Type B pancreatic cell (in vitro differentiated cells): ENCODE data around the gene PAK5. TPM values are rescaled to one million over a fixed set of nuclear protein-coding genes. Genes with fewer than 3 reads are reported as not detected.

Source experiments
- DNase-seq: peaks from one replicate; pipeline ENCODE4 v3.0.0; 2021; ENCODE audit warnings: mixed read lengths; ENCODE audit not compliant: unreplicated experiment; ENCODE audit errors: extremely low spot score
- H3K27ac Mint-ChIP-seq: 2 replicates; pipeline ENCODE4 v1.8.0; 2021; ENCODE audit warnings: mild to moderate bottlenecking, mixed read lengths
- H3K27me3 Mint-ChIP-seq: 2 replicates; pipeline ENCODE4 v1.8.0; 2021; ENCODE audit warnings: mixed read lengths
- H3K36me3 Mint-ChIP-seq: 2 replicates; pipeline ENCODE4 v1.8.0; 2021; ENCODE audit warnings: mixed read lengths
- H3K4me1 Mint-ChIP-seq: one replicate; pipeline ENCODE4 v1.8.0; 2021; ENCODE audit warnings: mixed read lengths; ENCODE audit not compliant: unreplicated experiment
- H3K4me3 Mint-ChIP-seq: 2 replicates; pipeline ENCODE4 v1.8.0; 2021; ENCODE audit warnings: mild to moderate bottlenecking, mixed read lengths
- H3K9me3 Mint-ChIP-seq: 2 replicates; pipeline ENCODE4 v1.8.0; 2021; ENCODE audit warnings: mixed read lengths
- CTCF ChIP-seq: fragments of 200-600 bp; sonication (generic); conservative IDR thresholded peaks from 2 replicates; pipeline ENCODE4 v1.5.0; 2021; ENCODE audit warnings: antibody characterized with exemption, mild to moderate bottlenecking
- total RNA-seq: library from RNA; stranded (reverse); gene quantifications from 2 replicates; pipeline ENCODE4 v1.2.1, GENCODE V29; 2021; ENCODE audit warnings: low replicate concordance

PAK5 gene
- total RNA-seq, 1 donor from 2014 or later = 1.8 TPM

- no peaks in the 10 kb centered on the region for H3K9me3 Mint-ChIP-seq
- no peak for TF ChIP-seq CTCF
- H3K4me1 Mint-ChIP-seq = peaks cover 3% of the 10 kb centered on the region
- H3K27me3 Mint-ChIP-seq = peaks cover 17% of the 10 kb centered on the region
- no peak overlapping the region for H3K4me3 Mint-ChIP-seq
- H3K27ac Mint-ChIP-seq = no peak overlapping the region
- no peaks in the 10 kb centered on the region for H3K36me3 Mint-ChIP-seq
- no peak for DNase-seq
Measured at GRCh38 chr20:9611921-9612320, 227.0 kb downstream of the PAK5 start.

GRCh38 chr20:9610665-9611064 lies 228.2 kb downstream of the PAK5 start:
- Mint-ChIP-seq H3K36me3 (no peaks in the 10 kb centered on the region), H3K4me3 (no peak overlapping the region), H3K9me3 (no peaks in the 10 kb centered on the region), H3K27ac (no peak overlapping the region), H3K27me3 (peaks cover 14% of the 10 kb centered on the region), H3K4me1 (peaks cover 3% of the 10 kb centered on the region)
- DNase-seq = no peak
- no peak for TF ChIP-seq CTCF

DNA sequence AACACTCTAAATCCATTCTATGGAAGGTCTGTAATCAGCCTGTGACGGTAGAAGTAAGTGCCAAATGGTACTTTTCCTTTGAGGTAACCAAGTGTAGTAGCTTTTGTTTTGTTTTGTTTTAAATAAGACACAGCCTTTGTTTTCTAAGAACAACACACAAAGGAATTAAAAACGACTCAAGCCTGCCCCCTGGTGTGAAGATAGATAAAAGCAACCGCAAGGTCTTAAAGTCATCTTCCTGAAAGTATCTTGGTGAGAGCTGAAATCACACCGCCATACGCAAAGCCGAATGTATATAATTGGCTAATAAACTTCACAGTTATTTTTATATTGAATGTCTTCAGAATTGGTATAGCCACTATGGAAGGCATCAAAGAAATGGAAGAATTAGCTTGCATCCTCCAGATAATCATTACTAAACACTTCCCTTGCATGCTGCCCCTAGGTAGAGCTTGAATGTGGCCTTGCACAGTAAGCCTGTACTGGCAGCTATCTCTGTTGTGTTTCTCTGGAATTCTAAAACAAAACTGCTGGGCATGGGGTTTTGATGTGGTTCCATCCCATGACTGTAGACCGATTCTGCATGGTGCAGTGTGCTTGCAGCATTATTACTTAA lies 228.9 kb downstream of the PAK5 start:
- H3K4me3 Mint-ChIP-seq = no peak overlapping the region
- H3K27me3 Mint-ChIP-seq = peaks cover 14% of the 10 kb centered on the region
- peak; percentile 90 for TF ChIP-seq CTCF
- DNase-seq = no peak
- H3K4me1 Mint-ChIP-seq = peaks cover 3% of the 10 kb centered on the region
- H3K27ac Mint-ChIP-seq = peak overlapping the region; percentile 12
- no peaks in the 10 kb centered on the region for H3K9me3 Mint-ChIP-seq
- H3K36me3 Mint-ChIP-seq = no peaks in the 10 kb centered on the region

DNA sequence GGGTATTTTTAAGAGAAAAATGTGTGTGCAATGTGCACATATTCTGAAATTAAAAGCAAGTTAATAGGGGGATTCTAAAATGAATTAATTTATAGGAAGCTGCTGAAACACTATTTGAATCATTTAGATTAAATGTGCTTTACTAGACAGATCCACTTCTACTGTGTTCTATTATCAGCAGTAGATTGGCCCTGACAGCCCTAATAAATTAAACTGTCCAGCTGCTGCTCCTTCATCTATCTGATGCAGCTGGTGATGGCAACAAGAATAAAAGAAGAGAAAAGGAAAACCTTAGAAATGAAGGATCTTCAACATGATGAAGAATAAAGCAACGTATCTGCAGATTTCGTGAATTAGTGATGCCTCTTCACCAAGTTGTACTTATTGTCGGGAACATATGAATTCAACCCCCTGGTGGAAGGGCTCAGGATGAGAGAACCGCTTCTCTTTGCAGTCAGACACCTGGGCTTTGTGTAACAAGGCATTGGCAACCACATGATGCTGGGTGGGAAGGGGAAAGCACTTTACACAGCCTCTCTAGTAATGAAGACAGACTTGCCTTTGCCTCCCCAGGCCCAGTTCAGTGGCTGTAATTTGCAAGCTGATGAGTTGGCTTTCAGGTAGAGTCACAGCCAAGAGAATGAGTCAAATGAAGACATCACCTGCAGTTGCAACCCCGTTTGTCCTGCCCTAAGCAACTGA lies 230.1 kb downstream of the PAK5 start:
- no peak for TF ChIP-seq CTCF
- no peaks in the 10 kb centered on the region for H3K9me3 Mint-ChIP-seq
- no peaks in the 10 kb centered on the region for H3K36me3 Mint-ChIP-seq
- no peak for DNase-seq
- H3K4me1 Mint-ChIP-seq = peaks cover 3% of the 10 kb centered on the region
- H3K27ac Mint-ChIP-seq = no peak overlapping the region
- peaks cover 6% of the 10 kb centered on the region for H3K27me3 Mint-ChIP-seq
- H3K4me3 Mint-ChIP-seq = no peak overlapping the region

DNA sequence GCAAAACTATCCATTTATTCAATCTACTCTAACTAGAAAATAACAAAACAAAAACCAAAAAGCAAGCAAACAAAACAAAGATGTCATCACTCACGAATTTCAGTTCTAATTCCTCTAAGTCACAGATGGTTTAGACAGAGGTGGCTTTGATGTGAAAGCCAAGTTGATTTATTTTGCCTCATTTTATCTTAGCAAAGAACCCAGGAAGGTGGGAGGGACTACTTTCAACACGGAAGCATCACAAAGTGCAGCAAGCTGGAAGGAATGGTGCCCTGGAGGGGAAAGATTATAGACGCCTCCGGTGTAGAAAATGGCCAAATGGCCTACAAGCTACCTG lies 236.1 kb downstream of the PAK5 start:
- Mint-ChIP-seq H3K27ac (peak overlapping the region; percentile 17), H3K4me3 (no peak overlapping the region), H3K9me3 (no peaks in the 10 kb centered on the region), H3K27me3 (no peaks in the 10 kb centered on the region), H3K4me1 (peaks cover 14% of the 10 kb centered on the region), H3K36me3 (no peaks in the 10 kb centered on the region)
- DNase-seq = no peak
- TF ChIP-seq CTCF = no peak
